ENCODE results near the gene EGLN3. TPM values are rescaled to one million over a fixed set of nuclear protein-coding genes. Genes with fewer than 3 reads are reported as not detected.
"Not testable (repeated sequence)": the region's sequence is repeated elsewhere in the genome, so short reads cannot be mapped to it uniquely, and the experiment has no call there.

The EGLN3 gene
- total RNA-seq, 1 experiment from 2014 or later, result 23.6 TPM

- H3K36me3 ChIP-seq (ENCODE audit: low read depth), result no peaks in the 10 kb centered on the region
- no peaks in the 10 kb centered on the region for H3F3A ChIP-seq (ENCODE audit: insufficient read depth, low read depth)
- H3K27me3 ChIP-seq (ENCODE audit: insufficient read depth, low read depth), result no peaks in the 10 kb centered on the region
- TF ChIP-seq CTCF (conservative IDR thresholded peaks at IDR 0.05) (no peak), EZH2 (IDR thresholded peaks at IDR 0.05; ENCODE audit: low read depth) (no peak)
- H3K4me2 ChIP-seq, result no peak overlapping the region
- no peak overlapping the region for H2AFZ ChIP-seq
- no peaks in the 10 kb centered on the region for H4K20me1 ChIP-seq (ENCODE audit: insufficient read depth)
- ChIA-PET CTCF (interaction anchor here (0.6 kb wide), 1 partner anchor 162 kb away, joined by 5 read pairs; no protein-coding TSS in a partner anchor), POLR2A (ENCODE audit: unreplicated experiment) (interaction anchor here (0.5 kb wide), 1 partner anchor 1770 kb away, joined by 3 read pairs; no protein-coding TSS in a partner anchor)
- H3K27ac ChIP-seq, result no peak overlapping the region
- H3K9me3 ChIP-seq (ENCODE audit: insufficient read depth, low read depth), result no peaks in the 10 kb centered on the region
- no TSS peak for BruUV-seq (replicated peaks)
- intact Hi-C loops (cut with micrococcal nuclease; ENCODE audit: unreplicated experiment), result no loop called here
- no peaks in the 10 kb centered on the region for H3K4me1 ChIP-seq (replicated peaks; ENCODE audit: insufficient read depth)
- no peak overlapping the region for H3K4me3 ChIP-seq
- H3K9me2 ChIP-seq (ENCODE audit: insufficient read depth), result no peaks in the 10 kb centered on the region
- DNase-seq, result no peak
- no peaks in the 10 kb centered on the region for H3K79me2 ChIP-seq (ENCODE audit: low read depth)
Observed at GRCh38 chr14:33963892-33964291, 13.0 kb upstream of the EGLN3 start.

GRCh38 chr14:33962466-33962865 lies 11.6 kb upstream of the EGLN3 start:
- H3K9me2 ChIP-seq (ENCODE audit: insufficient read depth); H3K9me3 ChIP-seq (ENCODE audit: insufficient read depth, low read depth); H4K20me1 ChIP-seq (ENCODE audit: insufficient read depth); POLR2A ChIA-PET (ENCODE audit: unreplicated experiment); DNase-seq; H3K4me3 ChIP-seq; H3K4me2 ChIP-seq; BruUV-seq (replicated peaks); H3K36me3 ChIP-seq (ENCODE audit: low read depth); H3K79me2 ChIP-seq (ENCODE audit: low read depth); H2AFZ ChIP-seq; H3K27me3 ChIP-seq (ENCODE audit: insufficient read depth, low read depth); H3K27ac ChIP-seq; H3K4me1 ChIP-seq (replicated peaks; ENCODE audit: insufficient read depth); CTCF ChIA-PET; intact Hi-C loops (cut with micrococcal nuclease; ENCODE audit: unreplicated experiment); H3F3A ChIP-seq (ENCODE audit: insufficient read depth, low read depth): not testable (repeated sequence)

GRCh38 chr14:33962016-33962415 lies 11.1 kb upstream of the EGLN3 start:
- no peak overlapping the region for H3K4me2 ChIP-seq
- no peak overlapping the region for H2AFZ ChIP-seq
- H3F3A ChIP-seq (ENCODE audit: insufficient read depth, low read depth), result no peaks in the 10 kb centered on the region
- H3K4me3 ChIP-seq, result no peak overlapping the region
- H3K27ac ChIP-seq, result no peak overlapping the region
- no peak for DNase-seq
- no peaks in the 10 kb centered on the region for H3K79me2 ChIP-seq (ENCODE audit: low read depth)
- ChIA-PET POLR2A (ENCODE audit: unreplicated experiment) (no interaction called here), CTCF (no interaction called here)
- no peaks in the 10 kb centered on the region for H3K9me2 ChIP-seq (ENCODE audit: insufficient read depth)
- H4K20me1 ChIP-seq (ENCODE audit: insufficient read depth), result no peaks in the 10 kb centered on the region
- intact Hi-C loops (cut with micrococcal nuclease; ENCODE audit: unreplicated experiment), result no loop called here
- no peaks in the 10 kb centered on the region for H3K4me1 ChIP-seq (replicated peaks; ENCODE audit: insufficient read depth)
- no peaks in the 10 kb centered on the region for H3K27me3 ChIP-seq (ENCODE audit: insufficient read depth, low read depth)
- no peak for TF ChIP-seq CTCF (conservative IDR thresholded peaks at IDR 0.05)
- TF ChIP-seq EZH2 (IDR thresholded peaks at IDR 0.05; ENCODE audit: low read depth), result no peak
- H3K9me3 ChIP-seq (ENCODE audit: insufficient read depth, low read depth), result no peaks in the 10 kb centered on the region
- no peaks in the 10 kb centered on the region for H3K36me3 ChIP-seq (ENCODE audit: low read depth)
- no TSS peak for BruUV-seq (replicated peaks)

- Histone ChIP-seq H3K27me3 (ENCODE audit: insufficient read depth, low read depth) (no peaks in the 10 kb centered on the region), H3K4me1 (replicated peaks; ENCODE audit: insufficient read depth) (no peaks in the 10 kb centered on the region), H2AFZ (no peak overlapping the region), H3K79me2 (ENCODE audit: low read depth) (no peaks in the 10 kb centered on the region), H3K4me3 (no peak overlapping the region), H3K4me2 (no peak overlapping the region), H3K9me3 (ENCODE audit: insufficient read depth, low read depth) (no peaks in the 10 kb centered on the region), H3K9me2 (ENCODE audit: insufficient read depth) (no peaks in the 10 kb centered on the region), H3K36me3 (ENCODE audit: low read depth) (no peaks in the 10 kb centered on the region), H3F3A (ENCODE audit: insufficient read depth, low read depth) (no peaks in the 10 kb centered on the region), H4K20me1 (ENCODE audit: insufficient read depth) (no peaks in the 10 kb centered on the region), H3K27ac (no peak overlapping the region)
- no peak for TF ChIP-seq EZH2 (IDR thresholded peaks at IDR 0.05; ENCODE audit: low read depth)
- TF ChIP-seq CTCF (conservative IDR thresholded peaks at IDR 0.05), result no peak
- intact Hi-C loops (cut with micrococcal nuclease; ENCODE audit: unreplicated experiment), result no loop called here
- CTCF ChIA-PET, result no interaction called here
- no TSS peak for BruUV-seq (replicated peaks)
- POLR2A ChIA-PET (ENCODE audit: unreplicated experiment), result no interaction called here
- DNase-seq, result no peak
Observed at GRCh38 chr14:33959692-33960151, 8.8 kb upstream of the EGLN3 start.

Data from PC-9 (cell line).